Ectodermal cell (in vitro differentiated cells): ENCODE measurements around the gene AIRE.

ENCODE experiments used
- H3K27ac ChIP-seq: 2 replicates; pipeline ENCODE4 v1.7.0; 2013; ENCODE audit warnings: mild to moderate bottlenecking, low read depth, low read length; ENCODE audit not compliant: insufficient read depth, poor library complexity, severe bottlenecking
- H3K27me3 ChIP-seq: 2 replicates; pipeline ENCODE4 v1.7.0; 2013; ENCODE audit warnings: mild to moderate bottlenecking, low read length; ENCODE audit not compliant: insufficient read depth, control insufficient read depth, poor library complexity, severe bottlenecking
- H3K36me3 ChIP-seq: one replicate; pipeline ENCODE4 v1.7.0; 2013; ENCODE audit warnings: low read length; ENCODE audit not compliant: control insufficient read depth, insufficient read depth
- H3K4me1 ChIP-seq: one replicate; pipeline ENCODE4 v1.7.0; 2013; ENCODE audit warnings: low read length; ENCODE audit not compliant: control insufficient read depth, insufficient read depth
- H3K4me3 ChIP-seq: 2 replicates; pipeline ENCODE4 v1.7.0; 2013; ENCODE audit warnings: low read depth, low read length, control low read depth; ENCODE audit not compliant: insufficient read depth
- H3K9me3 ChIP-seq: 2 replicates; pipeline ENCODE4 v1.7.0; 2013; ENCODE audit warnings: mild to moderate bottlenecking, low read length, moderate library complexity; ENCODE audit not compliant: control insufficient read depth
- whole genome bisulfite sequencing, 2 experiments: methylation state at CpG; one replicate each; pipeline ENCODE4 v1.1.7; 2013; ENCODE audit warnings: missing lambda C conversion rate in 2 of 2; 5-methylcytosine and 5-hydroxymethylcytosine counted together

Gene AIRE

GRCh38 chr21:44331209-44331608 lies 45.5 kb downstream of the AIRE start:
- H3K9me3 ChIP-seq: no peaks in the 10 kb centered on the region
- no peaks in the 10 kb centered on the region for H3K4me1 ChIP-seq
- no peaks in the 10 kb centered on the region for H3K27me3 ChIP-seq
- 93 to 95% methylated on average over 16 of the region's 16 CpGs for WGBS, 2 experiments
- H3K27ac ChIP-seq: no peak overlapping the region
- H3K36me3 ChIP-seq: no peaks in the 10 kb centered on the region
- no peak overlapping the region for H3K4me3 ChIP-seq

- Histone ChIP-seq H3K4me1 (no peaks in the 10 kb centered on the region), H3K4me3 (no peak overlapping the region)
- 87 to 89% methylated on average over 20 of the region's 20 CpGs for whole genome bisulfite sequencing, 2 experiments
Observed at GRCh38 chr21:44331650-44332307, 46.1 kb downstream of the AIRE start.

DNA sequence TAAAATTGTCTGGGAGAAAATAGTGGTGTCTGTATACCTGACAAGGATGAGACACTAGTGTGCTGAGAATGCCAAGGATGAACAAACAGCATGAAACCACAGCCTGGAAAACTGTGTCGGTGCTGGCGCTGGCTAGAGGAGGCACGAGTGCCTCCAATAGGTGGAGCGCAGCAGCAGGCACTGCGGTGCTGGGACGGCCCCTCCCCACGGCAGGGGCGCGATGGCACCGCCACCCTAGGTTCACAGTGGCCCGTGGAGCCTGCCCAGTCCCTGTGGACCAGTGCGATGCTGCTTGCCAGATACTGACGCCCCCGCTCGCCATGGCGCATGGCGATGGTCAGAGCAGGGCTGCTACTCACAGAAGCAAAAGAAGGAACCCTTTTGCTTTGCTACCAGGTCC lies 46.7 kb downstream of the AIRE start:
- Histone ChIP-seq H3K4me3 (no peak overlapping the region), H3K9me3 (no peaks in the 10 kb centered on the region), H3K36me3 (no peaks in the 10 kb centered on the region), H3K27me3 (no peaks in the 10 kb centered on the region), H3K4me1 (no peaks in the 10 kb centered on the region), H3K27ac (no peak overlapping the region)
- 92 to 94% methylated on average over 17 of the region's 17 CpGs for WGBS, 2 experiments

More at GRCh38 chr21:44331650-44332307, 46.1 kb downstream of the AIRE start:
- Histone ChIP-seq H3K36me3 (no peaks in the 10 kb centered on the region), H3K27me3 (no peaks in the 10 kb centered on the region), H3K27ac (no peak overlapping the region), H3K9me3 (no peaks in the 10 kb centered on the region)

DNA sequence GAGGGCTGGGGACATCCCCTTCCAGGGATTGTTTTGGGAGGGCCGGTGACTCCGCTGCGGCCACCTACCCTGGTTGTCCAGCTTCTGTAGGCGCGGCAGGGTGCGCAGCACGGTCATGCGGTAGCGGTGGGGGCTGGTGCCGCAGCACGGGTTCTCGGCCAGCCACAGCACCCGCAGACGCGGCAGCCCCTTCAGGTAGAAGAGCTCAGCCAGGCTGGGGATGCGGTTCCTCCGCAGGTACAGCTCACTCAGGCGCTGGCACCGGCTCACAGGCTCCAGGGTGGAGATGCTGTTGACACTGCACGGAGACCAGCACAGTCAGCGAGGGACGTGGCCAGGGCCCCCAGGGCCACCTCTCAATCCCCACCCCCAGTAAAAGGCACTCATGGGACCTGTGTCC lies 47.3 kb downstream of the AIRE start:
- no peaks in the 10 kb centered on the region for H3K36me3 ChIP-seq
- 95% methylated on average over 22 of the region's 22 CpGs for WGBS, 2 experiments
- H3K9me3 ChIP-seq: no peaks in the 10 kb centered on the region
- no peak overlapping the region for H3K4me3 ChIP-seq
- H3K27me3 ChIP-seq: no peaks in the 10 kb centered on the region
- no peak overlapping the region for H3K27ac ChIP-seq
- H3K4me1 ChIP-seq: peaks cover 3% of the 10 kb centered on the region

DNA sequence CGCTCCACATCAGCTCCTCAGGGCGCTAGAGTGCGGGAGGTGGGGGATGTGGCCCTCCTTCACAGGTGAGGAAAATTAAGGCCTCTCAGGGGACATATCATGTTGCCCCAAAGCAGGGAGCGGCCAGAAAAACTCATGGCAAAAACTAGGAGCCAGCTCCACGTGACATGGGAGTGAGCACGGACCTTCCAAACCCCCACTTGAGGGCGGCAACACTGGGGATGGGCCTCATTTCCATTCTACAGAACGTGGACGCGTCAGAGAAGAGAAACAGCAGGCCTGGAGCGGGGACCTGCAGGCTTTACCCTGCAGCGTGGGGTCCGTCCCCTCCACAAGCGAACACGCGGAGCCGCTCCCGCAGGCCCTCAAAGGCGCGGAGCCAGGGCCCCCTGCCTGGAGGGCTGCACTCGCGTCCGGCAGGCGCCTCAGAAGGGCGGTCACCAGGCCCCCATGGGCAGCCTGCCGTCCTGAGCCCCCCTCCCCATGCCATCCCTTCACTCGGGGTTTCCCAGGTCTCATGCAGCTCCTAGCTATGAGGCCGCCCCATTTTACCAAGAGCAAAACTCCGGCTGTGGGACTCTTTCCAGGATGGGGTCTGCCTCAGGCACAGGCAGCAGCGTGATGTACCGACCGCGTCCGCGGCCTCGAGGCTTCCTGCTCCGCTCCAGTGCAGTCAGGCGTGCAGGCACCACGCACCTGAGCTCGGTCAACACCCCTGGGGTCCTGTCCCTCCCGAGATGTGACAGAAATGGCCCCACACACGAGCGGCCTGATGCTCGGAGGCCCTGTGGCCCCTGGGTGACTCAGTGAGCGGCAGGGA lies 48.0 kb downstream of the AIRE start:
- 91% methylated on average over 45 of the region's 45 CpGs for WGBS, 2 experiments
- H3K36me3 ChIP-seq: no peaks in the 10 kb centered on the region
- no peaks in the 10 kb centered on the region for H3K9me3 ChIP-seq
- H3K27ac ChIP-seq: no peak overlapping the region
- peaks cover 5% of the 10 kb centered on the region for H3K4me1 ChIP-seq
- no peaks in the 10 kb centered on the region for H3K27me3 ChIP-seq
- no peak overlapping the region for H3K4me3 ChIP-seq

- no peak overlapping the region for H3K27ac ChIP-seq
- no peaks in the 10 kb centered on the region for H3K27me3 ChIP-seq
- WGBS, 2 experiments: 93 to 95% methylated on average over 22 to 25 of the region's 26 CpGs
- no peak overlapping the region for H3K4me3 ChIP-seq
- H3K9me3 ChIP-seq: no peaks in the 10 kb centered on the region
- peaks cover 5% of the 10 kb centered on the region for H3K4me1 ChIP-seq
- no peaks in the 10 kb centered on the region for H3K36me3 ChIP-seq
Observed at GRCh38 chr21:44334329-44335030, 48.8 kb downstream of the AIRE start.

DNA sequence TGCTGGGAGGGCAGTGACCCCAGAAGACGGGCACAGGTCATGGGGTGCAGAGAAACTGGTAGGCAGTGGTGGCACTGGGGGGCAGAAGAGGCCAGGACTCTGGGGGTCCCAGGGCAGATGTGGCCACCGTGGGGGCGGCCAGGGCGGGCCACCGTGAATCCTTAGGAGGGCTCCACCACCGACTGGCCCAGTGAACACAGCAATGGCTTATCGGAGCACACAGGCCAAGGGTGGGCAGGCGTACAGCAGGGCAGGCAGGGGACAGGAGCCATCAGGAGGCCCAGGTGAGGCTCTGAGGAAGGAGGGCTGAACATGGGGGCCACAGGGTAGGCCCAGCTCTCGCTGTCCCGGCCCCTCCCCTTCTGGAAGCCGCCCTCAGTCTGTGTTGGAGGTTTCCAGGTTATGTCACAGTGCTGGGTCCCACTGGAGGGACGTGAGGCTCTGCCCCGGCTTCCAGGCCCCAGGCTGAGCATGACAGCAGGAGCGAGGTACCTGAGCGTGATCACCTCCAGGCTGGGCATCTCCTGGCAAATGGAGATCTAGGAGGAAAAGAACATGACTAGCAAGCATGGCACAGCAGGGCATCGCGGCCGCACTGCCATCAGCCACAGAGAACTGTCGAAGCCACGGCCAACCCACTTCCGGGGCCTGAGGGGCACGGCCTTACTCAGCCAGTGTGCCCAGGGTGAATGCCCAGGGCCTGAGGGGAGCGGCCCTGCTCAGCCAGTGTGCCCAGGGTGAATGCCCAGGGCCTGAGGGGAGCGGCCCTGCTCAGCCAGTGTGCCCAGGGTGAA lies 49.8 kb downstream of the AIRE start:
- no peaks in the 10 kb centered on the region for H3K36me3 ChIP-seq
- no peaks in the 10 kb centered on the region for H3K27me3 ChIP-seq
- H3K27ac ChIP-seq: no peak overlapping the region
- no peaks in the 10 kb centered on the region for H3K9me3 ChIP-seq
- H3K4me1 ChIP-seq: peaks cover 5% of the 10 kb centered on the region
- 88 to 91% methylated on average over 23 of the region's 24 CpGs for WGBS, 2 experiments
- no peak overlapping the region for H3K4me3 ChIP-seq

DNA sequence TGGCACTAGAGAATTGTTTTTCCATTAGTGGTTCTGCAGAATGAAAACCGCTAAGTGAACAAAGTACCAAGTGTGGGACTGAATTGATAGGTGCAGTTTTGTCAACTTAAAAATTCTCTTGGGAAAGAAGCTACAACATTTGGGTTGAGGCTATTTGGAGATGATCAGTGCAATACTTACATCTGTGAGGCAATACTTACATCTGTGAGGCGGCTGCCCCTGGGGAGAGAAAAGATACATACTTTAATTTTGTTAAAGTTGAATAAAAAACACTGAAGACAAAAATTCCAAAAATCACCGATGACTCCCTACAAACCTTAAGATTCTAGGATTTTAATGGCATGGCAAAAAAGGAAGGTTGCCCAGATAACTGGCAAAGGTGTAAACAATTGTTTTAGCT lies 51.8 kb downstream of the AIRE start:
- WGBS, 2 experiments: 96% methylated on average over 2 of the region's 3 CpGs
- Histone ChIP-seq H3K4me1 (peaks cover 5% of the 10 kb centered on the region), H3K27ac (no peak overlapping the region), H3K36me3 (no peaks in the 10 kb centered on the region), H3K27me3 (no peaks in the 10 kb centered on the region), H3K9me3 (no peaks in the 10 kb centered on the region), H3K4me3 (no peak overlapping the region)

- Histone ChIP-seq H3K27ac (peak overlapping the region; percentile 63), H3K4me3 (peak overlapping the region; percentile 46), H3K9me3 (no peaks in the 10 kb centered on the region), H3K36me3 (no peaks in the 10 kb centered on the region), H3K27me3 (no peaks in the 10 kb centered on the region), H3K4me1 (peaks cover 5% of the 10 kb centered on the region)
- 13 to 19% methylated on average over 26 to 38 of the region's 47 CpGs for WGBS, 2 experiments
Observed at GRCh38 chr21:44337941-44338895, 52.5 kb downstream of the AIRE start.
